CD14-positive monocyte (primary cell): Measurements from ENCODE around the gene SLC16A11. TPM values are rescaled to one million over a fixed set of nuclear protein-coding genes. Genes with fewer than 3 reads are reported as not detected.

Experiments used
- DNase-seq, 3 donors: peaks; one replicate each; pipeline ENCODE4 v3.0.0-alpha.2; 2011 to 2022
- H2AFZ ChIP-seq: 2 replicates; pipeline ENCODE4 v1.6.0; 2012; ENCODE audit warnings: mild to moderate bottlenecking, low read depth, low read length, inconsistent platforms; ENCODE audit not compliant: insufficient read depth, poor library complexity, severe bottlenecking
- H3K27ac ChIP-seq, 2 donors: 1 replicate in 1 of 2; 2 replicates in 1 of 2; pipeline ENCODE4 v1.5.1; 2012 to 2013; ENCODE audit warnings: low read length in 2 of 2, control low read depth in 1 of 2, inconsistent platforms in 1 of 2, low read depth in 1 of 2, mild to moderate bottlenecking in 1 of 2
- H3K27me3 ChIP-seq, 2 donors: one replicate each; pipeline versions ENCODE4 v1.6.0 to v1.6.1; 2011 to 2013; ENCODE audit warnings: low read length in 2 of 2; ENCODE audit not compliant: control insufficient read depth in 2 of 2, insufficient read depth in 2 of 2
- H3K36me3 ChIP-seq, 2 donors: replicated peaks in 1 of 2; 1 replicate in 1 of 2; 2 replicates in 1 of 2; pipeline versions ENCODE4 v1.5.1 to v1.6.1; 2012 to 2013; ENCODE audit warnings: low read length in 2 of 2, control low read depth in 1 of 2, inconsistent platforms in 1 of 2, mild to moderate bottlenecking in 1 of 2; ENCODE audit not compliant: insufficient read depth in 2 of 2, control insufficient read depth in 1 of 2
- H3K4me1 ChIP-seq, 2 donors: 1 replicate in 1 of 2; 2 replicates in 1 of 2; pipeline versions ENCODE4 v1.5.1 to v1.6.1; 2012 to 2013; ENCODE audit warnings: low read length in 2 of 2, control low read depth in 1 of 2, inconsistent platforms in 1 of 2, mild to moderate bottlenecking in 1 of 2, moderate library complexity in 1 of 2; ENCODE audit not compliant: insufficient read depth in 2 of 2, control insufficient read depth in 1 of 2
- H3K4me2 ChIP-seq: replicated peaks from 2 replicates; pipeline ENCODE3; 2012; ENCODE audit warnings: low read length, moderate library complexity, mild to moderate bottlenecking; ENCODE audit not compliant: poor library complexity, severe bottlenecking; ENCODE audit errors: extremely low read depth
- H3K4me3 ChIP-seq, 3 experiments: fragments of 200-600 bp in 1 of 3; sonication (generic) in 1 of 3; replicated peaks in 1 of 3; 1 replicate in 2 of 3; 2 replicates in 1 of 3; pipeline ENCODE4 v1.5.1; 2011 to 2013; ENCODE audit warnings: low read length in 3 of 3, mild to moderate bottlenecking in 3 of 3, control low read depth in 2 of 3, low read depth in 2 of 3, inconsistent platforms in 1 of 3, moderate library complexity in 1 of 3
- H3K79me2 ChIP-seq: 2 replicates; pipeline ENCODE4 v1.6.0; 2012; ENCODE audit warnings: mild to moderate bottlenecking, control low read depth, inconsistent platforms, low read length, moderate library complexity; ENCODE audit not compliant: insufficient read depth
- H3K9ac ChIP-seq: 2 replicates; pipeline ENCODE4 v1.6.0; 2017; ENCODE audit warnings: low read length, mild to moderate bottlenecking; ENCODE audit not compliant: insufficient read depth, poor library complexity, severe bottlenecking
- H3K9me3 ChIP-seq, 2 donors: replicated peaks in 1 of 2; 1 replicate in 1 of 2; 2 replicates in 1 of 2; pipeline versions ENCODE4 v1.5.1 to v1.6.1; 2012 to 2013; ENCODE audit warnings: low read length in 2 of 2, control low read depth in 1 of 2; ENCODE audit not compliant: control insufficient read depth in 1 of 2, insufficient read depth in 1 of 2
- H4K20me1 ChIP-seq: 2 replicates; pipeline ENCODE4 v1.6.0; 2012; ENCODE audit warnings: mild to moderate bottlenecking, low read length, control low read depth, moderate library complexity; ENCODE audit not compliant: insufficient read depth
- H3K27ac Mint-ChIP-seq, 7 donors: one replicate each; pipeline ENCODE4 v1.8.0; 2020; ENCODE audit warnings: mild to moderate bottlenecking in 7 of 7, mixed read lengths in 7 of 7, moderate library complexity in 6 of 7, inconsistent platforms in 2 of 7
- H3K27me3 Mint-ChIP-seq, 3 donors: one replicate each; pipeline ENCODE4 v1.8.0; 2021 to 2022; ENCODE audit warnings: low read depth in 3 of 3, mild to moderate bottlenecking in 3 of 3, mixed read lengths in 3 of 3, moderate library complexity in 3 of 3, inconsistent platforms in 1 of 3
- H3K36me3 Mint-ChIP-seq, 2 donors: one replicate each; pipeline ENCODE4 v1.8.0; 2020; ENCODE audit warnings: mixed read lengths in 2 of 2, inconsistent platforms in 1 of 2, mild to moderate bottlenecking in 1 of 2
- H3K4me1 Mint-ChIP-seq: one replicate; pipeline ENCODE4 v1.8.0; 2020; ENCODE audit warnings: mild to moderate bottlenecking, mixed read lengths
- H3K4me3 Mint-ChIP-seq, 2 donors: one replicate each; pipeline ENCODE4 v1.8.0; 2020; ENCODE audit warnings: mild to moderate bottlenecking in 2 of 2, mixed read lengths in 2 of 2, moderate library complexity in 1 of 2
- H3K9me3 Mint-ChIP-seq, 7 donors: one replicate each; pipeline ENCODE4 v1.8.0; 2020 to 2022; ENCODE audit warnings: mixed read lengths in 7 of 7, mild to moderate bottlenecking in 6 of 7, moderate library complexity in 6 of 7, inconsistent platforms in 2 of 7
- WGBS: methylation state at CpG from one replicate; pipeline ENCODE4 v1.1.5; 2013; ENCODE audit warnings: missing lambda C conversion rate; ENCODE audit not compliant: insufficient coverage; 5-methylcytosine and 5-hydroxymethylcytosine counted together
- intact Hi-C, 2 donors: fragments of 100-400 bp; cut with micrococcal nuclease; formaldehyde crosslinking; loops; one replicate each; pipeline versions ENCODE4 v1.15.0 to v1.15.1; 2023
- polyA plus RNA-seq, 3 donors: library from polyadenylated mRNA; depleted of rRNA in 1 of 3; unstranded in 2 of 3; stranded (reverse) in 1 of 3; fragments of 300-500 nt in 2 of 3; fragments of >200 nt in 1 of 3; fragmentation: Illumina TruSeq in 2 of 3; gene quantifications; 1 replicate in 2 of 3; 2 replicates in 1 of 3; pipeline ENCODE4 v1.2.3, GENCODE V29; 2012 to 2021
- TF ChIP-seq, protein P1 (sequence below): fragments of 200-600 bp; IDR thresholded peaks from one replicate; pipeline ENCODE4 v1.8.0; 2022; ENCODE audit warnings: antibody characterized with exemption, mild to moderate bottlenecking

SLC16A11 gene
- polyA plus RNA-seq, 3 donors: not detected

DNA sequence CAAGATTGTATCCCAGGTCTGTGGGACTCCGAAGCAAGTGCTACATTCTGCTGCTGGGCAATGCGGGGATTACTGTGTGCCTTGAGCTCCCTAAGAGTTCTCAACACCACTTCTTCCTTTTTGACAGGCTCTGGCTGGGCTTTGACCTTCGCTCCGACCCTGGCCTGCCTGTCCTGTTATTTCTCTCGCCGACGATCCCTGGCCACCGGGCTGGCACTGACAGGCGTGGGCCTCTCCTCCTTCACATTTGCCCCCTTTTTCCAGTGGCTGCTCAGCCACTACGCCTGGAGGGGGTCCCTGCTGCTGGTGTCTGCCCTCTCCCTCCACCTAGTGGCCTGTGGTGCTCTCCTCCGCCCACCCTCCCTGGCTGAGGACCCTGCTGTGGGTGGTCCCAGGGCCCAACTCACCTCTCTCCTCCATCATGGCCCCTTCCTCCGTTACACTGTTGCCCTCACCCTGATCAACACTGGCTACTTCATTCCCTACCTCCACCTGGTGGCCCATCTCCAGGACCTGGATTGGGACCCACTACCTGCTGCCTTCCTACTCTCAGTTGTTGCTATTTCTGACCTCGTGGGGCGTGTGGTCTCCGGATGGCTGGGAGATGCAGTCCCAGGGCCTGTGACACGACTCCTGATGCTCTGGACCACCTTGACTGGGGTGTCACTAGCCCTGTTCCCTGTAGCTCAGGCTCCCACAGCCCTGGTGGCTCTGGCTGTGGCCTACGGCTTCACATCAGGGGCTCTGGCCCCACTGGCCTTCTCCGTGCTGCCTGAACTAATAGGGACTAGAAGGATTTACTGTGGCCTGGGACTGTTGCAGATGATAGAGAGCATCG lies 5.6 kb downstream of the SLC16A11 start:
- intact Hi-C loops: no loop called here
- H2AFZ ChIP-seq: no peak overlapping the region
- DNase-seq: no peak
- no peaks in the 10 kb centered on the region for H3K36me3 ChIP-seq
- no peak overlapping the region for H3K27ac ChIP-seq
- whole genome bisulfite sequencing: 89% methylated on average over 17 of the region's 19 CpGs
- no peak overlapping the region for H3K9ac ChIP-seq
- H3K79me2 ChIP-seq: peaks cover 10% of the 10 kb centered on the region
- peaks cover 19 to 22% of the 10 kb centered on the region in 2 donors for H3K27me3 ChIP-seq
- H3K4me1 ChIP-seq: peaks cover 32 to 34% of the 10 kb centered on the region in 2 donors
- no peak overlapping the region for H3K4me3 ChIP-seq
- H3K4me3 Mint-ChIP-seq: peak overlapping the region in 1 of 2 donors; percentile 8
- H3K4me1 Mint-ChIP-seq: peaks cover 43% of the 10 kb centered on the region
- peaks cover 3 to 12% of the 10 kb centered on the region in 2 donors for H3K36me3 Mint-ChIP-seq
- H3K27ac Mint-ChIP-seq: peak overlapping the region in 1 of 7 donors; percentile 64
- no peak overlapping the region for H3K4me2 ChIP-seq
- TF ChIP-seq, protein P1, sequence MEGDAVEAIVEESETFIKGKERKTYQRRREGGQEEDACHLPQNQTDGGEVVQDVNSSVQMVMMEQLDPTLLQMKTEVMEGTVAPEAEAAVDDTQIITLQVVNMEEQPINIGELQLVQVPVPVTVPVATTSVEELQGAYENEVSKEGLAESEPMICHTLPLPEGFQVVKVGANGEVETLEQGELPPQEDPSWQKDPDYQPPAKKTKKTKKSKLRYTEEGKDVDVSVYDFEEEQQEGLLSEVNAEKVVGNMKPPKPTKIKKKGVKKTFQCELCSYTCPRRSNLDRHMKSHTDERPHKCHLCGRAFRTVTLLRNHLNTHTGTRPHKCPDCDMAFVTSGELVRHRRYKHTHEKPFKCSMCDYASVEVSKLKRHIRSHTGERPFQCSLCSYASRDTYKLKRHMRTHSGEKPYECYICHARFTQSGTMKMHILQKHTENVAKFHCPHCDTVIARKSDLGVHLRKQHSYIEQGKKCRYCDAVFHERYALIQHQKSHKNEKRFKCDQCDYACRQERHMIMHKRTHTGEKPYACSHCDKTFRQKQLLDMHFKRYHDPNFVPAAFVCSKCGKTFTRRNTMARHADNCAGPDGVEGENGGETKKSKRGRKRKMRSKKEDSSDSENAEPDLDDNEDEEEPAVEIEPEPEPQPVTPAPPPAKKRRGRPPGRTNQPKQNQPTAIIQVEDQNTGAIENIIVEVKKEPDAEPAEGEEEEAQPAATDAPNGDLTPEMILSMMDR: no peak
- H3K9me3 Mint-ChIP-seq: peaks cover 0 to 11% (median 4%) of the 10 kb centered on the region in 7 donors
- H4K20me1 ChIP-seq: peaks cover 4% of the 10 kb centered on the region
- peaks cover 20 to 30% (median 28%) of the 10 kb centered on the region in 3 donors for H3K27me3 Mint-ChIP-seq
- H3K9me3 ChIP-seq: no peaks in the 10 kb centered on the region

DNA sequence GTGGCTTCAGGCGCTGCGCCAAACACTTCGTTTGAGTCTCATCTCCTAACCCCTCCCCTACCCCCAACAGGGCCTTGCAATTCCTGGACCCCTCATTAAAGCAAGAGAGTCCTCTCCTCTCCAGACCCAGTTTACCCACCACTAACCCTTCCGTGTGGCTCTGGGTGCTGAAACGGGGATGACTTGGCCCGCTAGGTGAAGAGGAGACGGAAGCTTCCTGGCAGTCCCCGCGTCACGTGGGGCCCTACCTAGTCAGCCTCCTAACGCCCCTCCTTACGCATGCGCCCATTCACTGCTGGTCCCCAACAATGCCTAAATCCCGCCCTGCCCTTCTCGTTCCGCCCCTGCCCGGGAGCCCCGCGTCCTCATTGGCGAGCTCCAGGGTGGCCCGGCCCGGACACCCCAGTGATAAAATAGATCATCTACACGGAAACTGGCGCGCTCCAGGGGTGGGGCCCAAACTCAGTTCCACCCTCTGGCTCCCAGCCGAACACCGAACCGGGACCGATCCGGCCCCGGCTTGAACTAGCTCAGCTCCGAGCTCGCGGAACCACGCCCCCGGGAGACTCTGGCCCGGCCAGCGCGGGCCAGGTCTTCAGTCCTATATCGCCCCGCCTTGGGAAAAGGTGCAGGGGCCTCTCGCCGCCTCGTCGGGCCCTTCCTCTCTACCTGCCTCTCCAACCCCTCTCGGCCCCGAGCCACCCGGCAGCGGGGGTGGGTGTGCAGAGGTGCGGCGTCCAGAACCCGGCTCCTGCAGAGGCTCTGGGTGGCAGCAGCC lies 8.1 kb downstream of the SLC16A11 start, which contains the start of gene SLC16A13:
SLC16A13 (plus strand) TSS at position 425 of the 778 bp plus-strand sequence. CDS start 368 bp downstream, outside the sequence.
- peak within 1 kb of the TSS; percentile 93 to 98 for H3K4me3 Mint-ChIP-seq
- Histone ChIP-seq H3K27me3 (no peaks in the 10 kb centered on the region), H3K4me1 (peaks cover 20% of the 10 kb centered on the region in 2 donors), H3K4me3 (peak within 1 kb of the TSS; percentile 73 to 86 (median 80)), H3K9me3 (no peaks in the 10 kb centered on the region), H4K20me1 (no peaks in the 10 kb centered on the region), H3K9ac (peak within 1 kb of the TSS; percentile 72), H3K4me2 (peak within 1 kb of the TSS; percentile 92), H3K27ac (peak within 1 kb of the TSS; percentile 87 to 91), H3K36me3 (no peaks in the 10 kb centered on the region), H3K79me2 (peaks cover 10% of the 10 kb centered on the region), H2AFZ (peak within 1 kb of the TSS; percentile 86)
- peaks cover 3 to 10% of the 10 kb centered on the region in 2 donors for H3K36me3 Mint-ChIP-seq
- peaks cover 30% of the 10 kb centered on the region for H3K4me1 Mint-ChIP-seq
- DNase-seq: peak; percentile 96 to 98 (median 98)
- intact Hi-C loops: no loop called here
- H3K9me3 Mint-ChIP-seq: no peaks in the 10 kb centered on the region
- peaks cover 2 to 8% (median 4%) of the 10 kb centered on the region in 3 donors for H3K27me3 Mint-ChIP-seq
- WGBS: under 1% methylated on average over 41 of the region's 52 CpGs
- peak within 1 kb of the TSS; percentile 89 to 95 (median 94) for H3K27ac Mint-ChIP-seq
- TF ChIP-seq, protein P1: no peak
